T-cell (primary cell): Measurements from ENCODE around the gene INMT. TPM values are rescaled to one million over a fixed set of nuclear protein-coding genes. Genes with fewer than 3 reads are reported as not detected.

ENCODE experiments used
- ATAC-seq, 4 experiments: fragments of 200-7000 bp in 3 of 4; fragments of 150-1000 bp in 1 of 4; cut with Tn5 transposase; replicated peaks in 1 of 4; 1 replicate in 3 of 4; 2 replicates in 1 of 4; pipeline ENCODE4 v1.10.0; 2021; ENCODE audit warnings: moderate library complexity in 3 of 4, mild to moderate bottlenecking in 2 of 4, moderate number of reproducible peaks in 1 of 4
- CTCF ChIA-PET, 2 donors: fragments of 300-600 bp; sonication (Branson Sonifier 250); formaldehyde crosslinking; loops; one replicate each; lab custom pipeline; 2022; ENCODE audit warnings: antibody characterized with exemption in 2 of 2; lab: Charles Lee
- POLR2A ChIA-PET, 2 donors: fragments of 300-600 bp; sonication (Branson Sonifier 250); formaldehyde crosslinking; loops; one replicate each; lab custom pipeline; 2022; ENCODE audit warnings: antibody characterized with exemption in 2 of 2; lab: Charles Lee
- DNase-seq, 35 experiments: peaks; one replicate each; pipeline versions ENCODE4 v3.0.0 to v3.0.0-alpha.2; 2013 to 2023
- H3K27ac ChIP-seq: one replicate; pipeline ENCODE4 v1.5.1; 2013; ENCODE audit warnings: low read length
- H3K27me3 ChIP-seq, 2 experiments: replicated peaks in 1 of 2; 1 replicate in 1 of 2; 2 replicates in 1 of 2; pipeline versions ENCODE4 v1.6.1 to v1.7.0; 2013; ENCODE audit warnings: low read length in 1 of 2, mixed read lengths in 1 of 2; ENCODE audit not compliant: control insufficient read depth in 2 of 2, insufficient read depth in 2 of 2; ENCODE audit errors: extremely low read depth in 1 of 2
- H3K36me3 ChIP-seq, 2 donors: 1 replicate in 1 of 2; 2 replicates in 1 of 2; pipeline versions ENCODE4 v1.6.1 to v1.7.0; 2013; ENCODE audit warnings: low read length in 1 of 2; ENCODE audit not compliant: control insufficient read depth in 2 of 2, insufficient read depth in 1 of 2; ENCODE audit errors: extremely low read depth in 1 of 2
- H3K4me1 ChIP-seq, 2 experiments: 1 replicate in 1 of 2; 2 replicates in 1 of 2; pipeline versions ENCODE4 v1.6.1 to v1.7.0; 2013; ENCODE audit warnings: low read length in 2 of 2, mixed read lengths in 1 of 2; ENCODE audit not compliant: insufficient read depth in 2 of 2, control insufficient read depth in 1 of 2; ENCODE audit errors: extremely low read depth in 1 of 2
- H3K4me3 ChIP-seq, 2 donors: 1 replicate in 1 of 2; 2 replicates in 1 of 2; pipeline versions ENCODE4 v1.5.1 to v1.7.0; 2013; ENCODE audit warnings: mild to moderate bottlenecking in 2 of 2, low read length in 1 of 2, moderate library complexity in 1 of 2; ENCODE audit not compliant: control insufficient read depth in 1 of 2; ENCODE audit errors: extremely low read depth in 1 of 2
- H3K9me3 ChIP-seq: 2 replicates; pipeline ENCODE4 v1.7.0; 2013
- H3K27ac Mint-ChIP-seq, 2 donors: one replicate each; pipeline ENCODE4 v1.8.0; 2020 to 2021; ENCODE audit warnings: mild to moderate bottlenecking in 2 of 2, mixed read lengths in 2 of 2
- H3K27me3 Mint-ChIP-seq, 2 donors: one replicate each; pipeline ENCODE4 v1.8.0; 2021 to 2022; ENCODE audit warnings: mixed read lengths in 2 of 2
- H3K36me3 Mint-ChIP-seq: one replicate; pipeline ENCODE4 v1.8.0; 2021; ENCODE audit warnings: mixed read lengths
- H3K4me1 Mint-ChIP-seq, 3 donors: one replicate each; pipeline ENCODE4 v1.8.0; 2020 to 2022; ENCODE audit warnings: mixed read lengths in 3 of 3, mild to moderate bottlenecking in 1 of 3
- H3K4me3 Mint-ChIP-seq, 3 donors: one replicate each; pipeline ENCODE4 v1.8.0; 2020 to 2022; ENCODE audit warnings: mild to moderate bottlenecking in 3 of 3, mixed read lengths in 3 of 3, moderate library complexity in 3 of 3
- H3K9me3 Mint-ChIP-seq, 3 donors: one replicate each; pipeline ENCODE4 v1.8.0; 2020 to 2022; ENCODE audit warnings: mixed read lengths in 3 of 3
- WGBS: methylation state at CpG from one replicate; pipeline ENCODE4 v1.1.5; 2013; ENCODE audit warnings: missing lambda C conversion rate; ENCODE audit not compliant: insufficient coverage; 5-methylcytosine and 5-hydroxymethylcytosine counted together
- total RNA-seq, 35 experiments: library from RNA in 6 of 35; stranded (reverse) in 6 of 35; fragments of 120-200 nt in 1 of 35; gene quantifications; one replicate each; pipeline versions ENCODE4 v1.2.1 to v1.2.4 and lab custom pipeline; 2013 to 2026

Gene INMT
- total RNA-seq (1 to 10 TPM in 1 of 5 donors, under 1 TPM in 4; 0.14 to 1.7 (median 0.75) TPM), total RNA-seq (lab: John Stamatoyannopoulos, UW) (0 to 1.1 (median 0.11) reads per million in 29 experiments)
- total RNA-seq (2013) = 0.44 TPM

DNA sequence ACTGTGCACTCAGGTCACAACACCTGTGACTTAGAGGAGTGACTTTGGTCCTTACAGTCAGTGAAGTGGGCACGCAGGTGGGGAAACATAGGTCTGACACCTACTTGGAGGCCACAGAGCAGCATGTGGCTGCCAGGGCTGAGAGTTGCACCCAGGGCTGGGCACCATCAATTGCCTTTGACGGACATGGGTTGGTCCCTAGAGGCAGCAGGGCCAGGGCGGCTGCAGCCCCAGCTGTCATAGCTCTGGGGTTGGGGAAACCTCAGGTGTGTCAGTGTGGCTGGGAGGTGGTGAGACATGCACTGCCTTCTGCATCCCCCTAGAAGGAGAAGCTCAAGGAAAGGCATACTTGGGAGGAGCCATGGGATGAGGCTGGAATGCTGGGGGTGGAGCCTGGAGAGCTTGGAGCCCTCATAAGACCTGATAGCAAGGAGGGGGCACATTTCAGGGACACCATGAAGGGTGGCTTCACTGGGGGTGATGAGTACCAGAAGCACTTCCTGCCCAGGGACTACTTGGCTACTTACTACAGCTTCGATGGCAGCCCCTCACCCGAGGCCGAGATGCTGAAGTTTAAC is at the start of gene INMT:
Gene INMT (plus strand): TSS at position 440 of the 578 bp plus-strand sequence. CDS start 16 bp downstream, at position 456.
- Mint-ChIP-seq H3K36me3 (no peaks in the 10 kb centered on the region), H3K4me1 (no peaks in the 10 kb centered on the region), H3K4me3 (no peak within 1 kb of the TSS), H3K27me3 (no peaks in the 10 kb centered on the region), H3K9me3 (no peaks in the 10 kb centered on the region), H3K27ac (no peak within 1 kb of the TSS)
- H3K4me1 ChIP-seq = no peaks in the 10 kb centered on the region
- H3K4me3 ChIP-seq = no peak within 1 kb of the TSS
- H3K27me3 ChIP-seq = peaks cover 0 to 16% of the 10 kb centered on the region in 2 experiments
- ChIA-PET POLR2A (no interaction called here), CTCF (interaction anchor here in 1 of 2 donors (1.2 kb wide), 1 partner anchor 11 kb away, joined by 5 read pairs; no protein-coding TSS in a partner anchor)
- DNase-seq (no peak), ATAC-seq (no peak)
- no peaks in the 10 kb centered on the region for H3K9me3 ChIP-seq
- no peaks in the 10 kb centered on the region for H3K36me3 ChIP-seq
- WGBS = 77% methylated on average over 5 of the region's 6 CpGs
- no peak within 1 kb of the TSS for H3K27ac ChIP-seq

DNA sequence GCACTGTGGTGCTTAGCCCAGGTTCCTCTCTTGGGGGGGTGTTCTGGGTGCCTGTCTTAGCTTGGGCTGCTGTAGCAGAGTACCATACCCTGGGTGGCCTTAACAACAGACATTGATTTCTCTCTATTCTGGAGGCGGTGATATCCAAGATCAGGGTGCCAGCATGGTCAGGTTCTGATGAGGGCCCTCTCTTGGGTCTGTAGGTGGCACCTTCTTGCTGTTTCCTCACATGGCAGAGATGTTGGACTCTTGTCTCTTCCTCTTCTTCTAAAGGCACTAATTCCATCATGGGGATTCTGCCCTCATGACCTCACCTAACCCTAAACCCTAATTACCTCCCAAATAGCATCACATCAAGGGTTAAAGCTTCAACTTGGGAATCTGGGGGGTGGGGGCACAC is 49.7 kb upstream of the INMT start:
- ATAC-seq (peak; percentile 54 to 70 (median 64)), DNase-seq (peak in 24 of 35 experiments; percentile 5 to 64 (median 26))
- Mint-ChIP-seq H3K27ac (no peak overlapping the region), H3K4me1 (peaks cover 3 to 18% (median 16%) of the 10 kb centered on the region in 3 donors), H3K4me3 (no peak overlapping the region), H3K27me3 (peaks cover 0 to 3% of the 10 kb centered on the region in 2 donors), H3K9me3 (no peaks in the 10 kb centered on the region), H3K36me3 (no peaks in the 10 kb centered on the region)
- Histone ChIP-seq H3K27ac (no peak overlapping the region), H3K27me3 (peaks cover 0 to 11% of the 10 kb centered on the region in 2 experiments), H3K36me3 (no peaks in the 10 kb centered on the region), H3K9me3 (no peaks in the 10 kb centered on the region), H3K4me3 (no peak overlapping the region), H3K4me1 (peaks cover 0 to 13% of the 10 kb centered on the region in 2 experiments)
- WGBS = 100% methylated on average over 1 of the region's 1 CpG
- POLR2A ChIA-PET = no interaction called here
- CTCF ChIA-PET = interaction anchor here (1.2 to 5.7 kb wide), 4 partner anchors 24 to 38 kb away, joined by 3 to 41 read pairs (median 6); no protein-coding TSS in a partner anchor

DNA sequence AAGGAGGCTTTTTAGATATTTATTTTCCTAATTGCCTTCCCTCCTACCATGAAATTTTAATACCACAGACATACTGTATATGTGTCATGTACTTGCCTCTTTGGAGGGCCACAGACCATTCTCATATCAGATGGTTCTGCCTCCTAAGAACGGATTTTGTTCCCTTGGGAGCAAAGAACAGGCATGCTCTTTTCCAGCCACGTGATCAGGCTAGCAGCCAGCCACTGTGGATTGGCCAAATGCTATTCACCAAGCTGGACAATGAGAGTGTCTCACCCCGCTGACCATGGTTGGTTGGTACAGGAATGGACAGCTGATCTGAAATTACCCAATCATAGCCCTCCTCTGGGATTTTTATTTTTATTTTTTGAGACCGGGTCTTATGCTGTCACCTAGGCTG is 48.2 kb upstream of the INMT start:
- peaks cover 0 to 3% of the 10 kb centered on the region in 2 donors for H3K27me3 Mint-ChIP-seq
- no peaks in the 10 kb centered on the region for H3K36me3 Mint-ChIP-seq
- ATAC-seq (no peak), DNase-seq (no peak)
- no peak overlapping the region for H3K27ac Mint-ChIP-seq
- H3K4me1 ChIP-seq = no peaks in the 10 kb centered on the region
- H3K27ac ChIP-seq = no peak overlapping the region
- H3K9me3 ChIP-seq = no peaks in the 10 kb centered on the region
- H3K4me3 Mint-ChIP-seq = no peak overlapping the region
- no peak overlapping the region for H3K4me3 ChIP-seq
- peaks cover 0 to 11% of the 10 kb centered on the region in 2 experiments for H3K27me3 ChIP-seq
- H3K36me3 ChIP-seq = no peaks in the 10 kb centered on the region
- peaks cover 0 to 7% (median 5%) of the 10 kb centered on the region in 3 donors for H3K4me1 Mint-ChIP-seq
- CTCF ChIA-PET = interaction anchor here (0.9 to 5.7 kb wide), 5 partner anchors 31 to 41 kb away, joined by 3 to 41 read pairs (median 4); no protein-coding TSS in a partner anchor
- no peaks in the 10 kb centered on the region for H3K9me3 Mint-ChIP-seq
- 49% methylated on average over 2 of the region's 4 CpGs for WGBS
- POLR2A ChIA-PET = no interaction called here

DNA sequence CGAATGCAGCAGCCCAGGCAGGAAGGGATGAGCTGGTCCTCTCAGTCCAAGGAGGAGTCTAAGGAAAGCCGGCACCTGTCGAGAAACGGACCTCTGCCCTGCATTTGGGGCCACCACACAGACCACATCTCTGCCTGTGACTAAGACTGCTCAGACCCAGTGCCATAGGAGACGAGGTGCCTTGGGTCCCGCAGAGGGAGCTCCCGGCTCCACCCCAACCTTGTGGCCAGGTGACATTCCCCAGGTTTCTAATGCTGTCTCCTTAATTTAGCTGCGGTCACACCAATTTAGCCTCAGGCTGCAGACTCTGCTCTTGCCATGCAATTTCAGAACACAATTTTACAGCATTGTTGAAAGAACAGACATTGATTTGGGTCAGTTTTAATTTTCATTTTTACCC is 46.9 kb upstream of the INMT start:
- ATAC-seq = no peak
- WGBS = 91% methylated on average over 7 of the region's 8 CpGs
- no peaks in the 10 kb centered on the region for H3K36me3 Mint-ChIP-seq
- no peaks in the 10 kb centered on the region for H3K4me1 ChIP-seq
- no peak for DNase-seq
- H3K9me3 ChIP-seq = no peaks in the 10 kb centered on the region
- H3K4me3 ChIP-seq = no peak overlapping the region
- no peak overlapping the region for H3K27ac Mint-ChIP-seq
- ChIA-PET POLR2A (no interaction called here), CTCF (interaction anchor here in 1 of 2 donors (5.7 kb wide), 1 partner anchor 35 kb away, joined by 41 read pairs; no protein-coding TSS in a partner anchor)
- peaks cover 0 to 7% (median 5%) of the 10 kb centered on the region in 3 donors for H3K4me1 Mint-ChIP-seq
- H3K27ac ChIP-seq = no peak overlapping the region
- H3K9me3 Mint-ChIP-seq = no peaks in the 10 kb centered on the region
- no peak overlapping the region for H3K4me3 Mint-ChIP-seq
- H3K27me3 ChIP-seq = peaks cover 0 to 7% of the 10 kb centered on the region in 2 experiments
- peaks cover 0 to 3% of the 10 kb centered on the region in 2 donors for H3K27me3 Mint-ChIP-seq
- H3K36me3 ChIP-seq = no peaks in the 10 kb centered on the region

DNA sequence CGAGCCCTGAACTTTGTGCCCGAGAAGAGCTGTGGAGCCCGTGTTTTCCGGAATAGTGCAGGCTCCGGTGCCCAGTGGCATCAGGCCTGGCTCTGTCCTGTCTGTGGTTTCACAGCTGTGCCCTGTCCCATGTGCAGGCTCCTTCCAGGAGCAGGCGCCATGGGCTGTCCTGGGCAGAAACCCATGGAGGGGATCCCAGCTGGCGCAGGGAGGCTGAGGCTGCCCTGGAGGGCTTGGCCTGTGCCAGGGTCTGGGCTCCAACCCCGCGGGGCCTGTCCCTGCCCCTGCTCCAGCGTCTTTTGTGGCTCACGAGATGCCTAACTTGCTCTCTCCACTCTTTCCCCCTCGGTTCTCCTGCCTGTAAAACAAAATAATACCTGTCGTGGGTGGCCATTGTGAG is 46.3 kb upstream of the INMT start:
- no peak overlapping the region for H3K27ac ChIP-seq
- peaks cover 0 to 7% (median 5%) of the 10 kb centered on the region in 3 donors for H3K4me1 Mint-ChIP-seq
- peaks cover 0 to 4% of the 10 kb centered on the region in 2 experiments for H3K27me3 ChIP-seq
- ChIA-PET CTCF (interaction anchor here in 1 of 2 donors (5.7 kb wide), 1 partner anchor 35 kb away, joined by 41 read pairs; no protein-coding TSS in a partner anchor), POLR2A (no interaction called here)
- H3K4me3 Mint-ChIP-seq = no peak overlapping the region
- H3K36me3 Mint-ChIP-seq = no peaks in the 10 kb centered on the region
- H3K36me3 ChIP-seq = no peaks in the 10 kb centered on the region
- no peaks in the 10 kb centered on the region for H3K9me3 ChIP-seq
- H3K27ac Mint-ChIP-seq = no peak overlapping the region
- H3K4me1 ChIP-seq = no peaks in the 10 kb centered on the region
- peaks cover 0 to 3% of the 10 kb centered on the region in 2 donors for H3K27me3 Mint-ChIP-seq
- DNase-seq = no peak
- no peak overlapping the region for H3K4me3 ChIP-seq
- ATAC-seq = no peak
- WGBS = 86% methylated on average over 7 of the region's 13 CpGs
- no peaks in the 10 kb centered on the region for H3K9me3 Mint-ChIP-seq

DNA sequence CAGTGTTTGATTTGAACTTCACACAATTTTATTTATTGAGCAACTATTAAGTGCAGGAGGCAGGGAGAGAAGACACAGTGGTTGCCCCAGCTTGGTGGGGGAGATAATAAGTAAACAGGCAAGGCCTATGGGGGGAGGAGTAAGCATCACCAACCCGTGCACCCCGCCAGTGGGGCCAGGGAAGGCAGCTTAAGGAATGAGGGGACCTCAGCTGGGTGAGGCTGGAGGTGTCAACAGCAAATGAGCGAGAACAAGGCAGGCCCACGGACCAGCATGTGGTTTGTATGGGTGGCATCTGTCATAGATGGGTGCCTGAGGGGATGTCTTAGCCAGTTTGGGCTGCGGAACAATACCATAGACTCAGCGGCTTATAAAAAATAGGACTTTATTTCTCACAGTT is 45.6 kb upstream of the INMT start:
- peaks cover 0 to 3% of the 10 kb centered on the region in 2 donors for H3K27me3 Mint-ChIP-seq
- ChIA-PET POLR2A (no interaction called here), CTCF (interaction anchor here in 1 of 2 donors (1.0 kb wide), 1 partner anchor 34 kb away, joined by 3 read pairs; no protein-coding TSS in a partner anchor)
- no peak for DNase-seq
- no peak for ATAC-seq
- Histone ChIP-seq H3K27me3 (peaks cover 0 to 4% of the 10 kb centered on the region in 2 experiments), H3K27ac (no peak overlapping the region), H3K4me3 (no peak overlapping the region), H3K9me3 (no peaks in the 10 kb centered on the region), H3K36me3 (no peaks in the 10 kb centered on the region), H3K4me1 (no peaks in the 10 kb centered on the region)
- 84% methylated on average over 5 of the region's 6 CpGs for WGBS
- no peaks in the 10 kb centered on the region for H3K36me3 Mint-ChIP-seq
- H3K9me3 Mint-ChIP-seq = no peaks in the 10 kb centered on the region
- H3K4me3 Mint-ChIP-seq = no peak overlapping the region
- H3K27ac Mint-ChIP-seq = no peak overlapping the region
- H3K4me1 Mint-ChIP-seq = peaks cover 0 to 7% (median 5%) of the 10 kb centered on the region in 3 donors
